Activated CD8-positive, alpha-beta memory T cell treated with anti-CD3 and anti-CD28 coated beads, Interleukin-2, amount 50 U/mL, for 48 hours (primary cell): Measurements from ENCODE around the gene GPC6.

Experiments used
- DNase-seq: peaks from one replicate; pipeline ENCODE4 v3.0.0-alpha.2; 2020

GPC6 gene

DNA sequence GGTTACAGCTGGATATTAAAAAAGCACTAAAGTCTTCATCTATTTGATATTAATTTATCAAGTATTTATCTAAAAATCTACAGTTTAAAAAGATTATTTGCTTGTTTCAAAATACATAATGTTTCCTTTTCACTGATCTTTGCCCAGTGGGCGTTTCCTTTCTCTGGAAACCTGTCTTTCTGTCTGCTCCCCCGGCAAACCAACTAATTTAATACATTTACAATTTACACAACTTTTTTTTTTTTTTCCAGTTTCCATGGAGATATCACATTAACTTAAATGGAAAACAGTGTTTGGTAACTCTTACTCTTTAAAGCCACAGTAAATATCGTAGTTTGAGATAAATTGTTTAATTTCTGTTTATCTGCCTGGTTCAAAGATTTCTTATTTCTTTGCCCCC, 5.3 kb downstream of the GPC6 start:
- no peak for DNase-seq

GRCh38 chr13:93233997-93234416, 7.4 kb downstream of the GPC6 start:
- no peak for DNase-seq

DNA sequence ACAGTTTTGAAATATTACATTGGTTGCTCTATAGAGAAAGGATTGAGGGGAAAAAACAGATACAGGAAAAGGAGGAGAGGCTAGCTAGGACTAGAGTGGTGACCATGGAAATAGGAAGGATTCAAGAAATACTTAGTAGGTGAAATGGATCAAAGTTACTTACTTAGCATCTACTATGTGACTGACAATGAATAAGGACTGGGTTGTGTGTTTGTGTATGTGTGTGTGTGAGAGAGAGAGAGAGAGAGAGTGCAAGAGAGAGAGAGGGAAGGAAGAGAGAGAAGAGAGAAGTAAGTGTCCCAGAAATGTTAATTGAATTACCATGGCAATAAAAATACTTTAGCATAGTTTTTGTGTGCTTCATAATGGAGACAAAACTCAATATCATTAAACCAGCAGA, 7.9 kb downstream of the GPC6 start:
- DNase-seq = no peak

DNA sequence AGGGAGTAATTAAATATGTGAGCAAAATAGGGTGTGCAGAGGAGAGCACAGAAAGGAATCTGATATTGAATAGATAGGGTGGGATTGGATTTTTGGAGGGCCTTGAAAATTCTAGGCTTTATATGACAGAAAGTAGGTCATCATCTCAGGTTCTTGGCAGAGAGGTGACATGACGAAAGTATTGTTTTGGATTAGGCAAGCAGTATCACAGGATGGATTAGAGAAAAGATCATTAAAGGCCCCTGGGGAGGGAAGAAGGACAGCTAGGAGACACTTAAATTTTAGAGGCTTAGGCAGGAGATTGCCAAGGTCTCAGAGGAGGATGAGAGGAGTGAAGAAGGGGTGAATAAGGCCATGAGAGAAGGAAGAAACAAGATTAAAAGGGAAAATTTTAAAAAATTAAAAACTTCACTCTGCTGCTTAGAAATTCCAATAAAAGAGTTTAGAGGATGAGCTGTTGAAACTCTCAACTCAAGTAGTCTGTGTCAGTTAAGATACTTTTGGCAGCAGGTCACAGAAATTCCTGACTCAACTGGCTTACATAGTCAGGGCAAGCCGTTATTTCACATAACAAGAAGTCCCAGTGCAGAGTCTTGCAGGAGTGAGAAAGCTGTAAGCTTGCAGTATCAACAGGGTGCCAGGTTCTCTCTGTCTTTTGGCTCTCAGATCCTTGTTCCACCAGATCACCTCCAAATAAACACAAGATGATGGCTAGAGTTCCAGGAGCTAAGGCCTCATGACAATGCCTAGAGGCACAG, 8.8 kb downstream of the GPC6 start:
- DNase-seq = no peak

- no peak for DNase-seq
Observed at GRCh38 chr13:93238711-93239110, 12.1 kb downstream of the GPC6 start.

- no peak for DNase-seq
Observed at GRCh38 chr13:93243375-93244063, 16.9 kb downstream of the GPC6 start.

DNA sequence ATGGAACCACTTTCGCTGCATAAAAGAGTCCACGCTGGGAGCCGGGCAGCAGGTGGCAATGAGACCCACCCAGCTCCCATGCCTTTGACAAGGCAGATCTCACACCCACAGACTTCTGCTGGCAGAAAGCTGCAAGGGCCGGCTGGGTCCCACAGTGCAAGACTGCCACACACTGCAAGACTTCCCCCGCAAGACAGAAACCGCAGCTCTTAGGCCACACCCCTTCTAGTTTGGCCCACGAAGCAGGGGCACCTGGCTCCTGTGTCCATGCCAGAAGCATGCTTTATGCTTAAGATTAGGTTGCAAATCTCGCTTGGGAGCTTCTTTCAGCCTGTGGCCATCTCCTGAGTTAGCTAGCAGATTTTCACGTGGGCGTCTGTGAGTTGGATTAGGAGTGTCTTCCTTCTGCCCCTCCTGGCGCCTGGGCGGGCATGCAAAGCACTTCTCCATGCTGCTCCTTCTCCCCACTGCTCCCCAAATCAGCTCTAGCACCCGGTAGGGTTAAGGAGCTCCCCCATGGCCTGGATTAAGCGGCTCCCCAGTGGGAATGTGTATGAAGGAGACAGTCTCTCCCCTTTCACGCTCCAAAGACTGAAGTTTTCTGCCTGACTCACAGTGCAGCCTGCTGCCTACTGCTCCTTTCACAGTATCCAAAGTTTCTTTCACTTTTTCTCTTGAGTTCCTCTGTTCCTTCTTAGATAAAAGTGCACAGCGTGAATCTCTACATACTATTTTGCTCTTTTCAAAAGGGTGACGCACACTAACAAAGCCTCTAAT, 17.7 kb downstream of the GPC6 start:
- no peak for DNase-seq

DNA sequence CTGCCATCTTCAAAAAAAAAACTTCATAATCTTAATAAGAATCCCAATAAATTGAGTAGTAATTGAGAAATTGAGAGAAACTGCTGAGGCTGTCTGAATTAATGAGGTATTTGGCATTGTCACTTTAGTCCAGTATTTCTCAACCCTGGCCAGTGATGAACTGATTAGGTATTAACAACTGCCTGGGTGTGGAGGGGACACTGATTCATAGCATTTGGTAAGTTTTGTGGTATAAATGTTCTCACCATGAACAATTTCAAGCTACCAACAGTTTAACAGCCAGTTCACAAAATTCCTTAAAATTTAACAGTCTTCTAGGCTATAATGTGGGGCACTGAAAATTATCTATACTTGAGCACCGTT, 18.3 kb downstream of the GPC6 start:
- DNase-seq = no peak

DNA sequence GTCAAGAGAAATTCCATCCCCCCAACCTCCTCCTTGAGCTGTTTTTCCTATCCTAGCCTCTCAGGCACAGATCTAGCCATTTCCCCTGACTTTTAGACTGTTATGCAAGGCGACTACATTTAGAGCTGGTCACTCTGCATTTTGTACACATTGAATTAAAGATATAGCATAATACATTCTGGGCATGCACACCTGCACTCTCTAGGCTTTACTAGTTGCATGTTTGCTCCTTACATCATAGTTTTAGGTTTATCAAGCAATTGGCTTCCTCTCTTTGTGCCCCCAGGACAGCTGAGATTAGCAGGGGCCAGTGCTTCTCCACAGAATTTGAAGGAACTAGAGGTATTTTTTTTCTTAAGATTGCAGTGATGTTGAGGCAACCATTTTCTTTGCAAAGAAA, 19.5 kb downstream of the GPC6 start:
- DNase-seq = no peak

GRCh38 chr13:93248627-93249047, 22.0 kb downstream of the GPC6 start:
- DNase-seq = no peak

GRCh38 chr13:93249364-93250306, 23.0 kb downstream of the GPC6 start:
- no peak for DNase-seq

DNA sequence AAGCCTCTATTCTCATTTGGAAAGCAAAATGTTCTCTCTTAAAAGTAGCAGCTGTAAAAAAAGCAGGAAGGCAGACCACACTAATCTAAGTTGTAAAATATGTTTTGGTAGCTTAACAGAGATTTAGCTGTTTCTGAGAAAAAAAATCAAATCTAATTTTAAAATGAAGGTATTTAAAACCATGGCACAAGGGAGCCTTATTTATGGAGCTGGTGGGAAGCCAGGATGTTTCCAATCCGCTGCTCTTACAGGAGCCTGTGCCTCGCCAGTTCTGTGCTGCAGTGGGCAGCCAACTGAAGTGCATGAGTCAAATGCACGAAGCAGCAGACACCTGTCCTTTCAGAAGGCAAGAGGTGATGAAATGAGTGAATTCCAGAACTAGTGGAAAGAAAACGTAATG, 28.2 kb downstream of the GPC6 start:
- DNase-seq = no peak

GRCh38 chr13:93256998-93257397, 30.4 kb downstream of the GPC6 start:
- no peak for DNase-seq

DNA sequence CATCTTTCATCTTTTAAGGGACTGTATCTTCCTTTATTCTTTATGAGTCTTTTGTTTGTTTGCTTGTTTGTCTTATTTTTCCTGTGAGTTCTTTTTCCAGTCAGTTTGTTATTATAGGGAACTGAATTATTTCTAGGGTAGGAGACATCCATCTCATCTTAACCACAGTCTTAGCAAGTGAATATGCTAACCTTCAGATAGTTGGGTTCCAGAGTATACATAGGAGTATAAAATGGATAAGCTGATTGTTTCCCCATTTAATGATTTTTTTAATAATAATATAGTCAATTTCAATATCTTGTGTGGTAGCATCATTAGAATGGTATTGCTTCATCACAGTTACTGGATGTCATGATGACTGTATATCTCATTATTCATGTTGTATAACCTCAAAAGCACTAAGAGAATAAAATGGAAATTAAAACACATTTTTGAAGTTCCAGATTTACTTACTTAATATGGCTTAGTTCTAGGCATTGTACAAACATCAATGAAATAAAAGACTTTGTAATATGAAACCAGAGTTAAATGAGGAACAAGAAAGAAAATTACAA, 33.0 kb downstream of the GPC6 start:
- DNase-seq = no peak

DNA sequence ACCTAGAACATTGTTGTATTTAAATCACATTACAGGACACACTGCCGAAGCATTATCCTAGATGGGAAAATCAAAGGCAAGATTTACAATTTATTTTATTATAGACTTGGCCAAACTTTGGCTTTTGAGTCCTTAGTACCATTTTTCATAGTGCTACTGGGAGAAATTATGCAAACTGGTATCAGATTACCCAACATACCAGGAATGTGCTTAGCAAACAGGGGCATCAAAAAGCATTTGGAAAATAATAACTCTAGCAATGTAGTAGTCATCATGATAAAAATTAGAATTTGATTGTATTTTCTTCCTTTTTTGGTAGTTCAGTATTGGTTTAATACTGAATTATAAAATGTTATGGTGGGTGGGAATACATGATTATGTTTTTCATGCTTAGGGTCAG, 34.0 kb downstream of the GPC6 start:
- no peak for DNase-seq

GRCh38 chr13:93262729-93263345, 36.2 kb downstream of the GPC6 start:
- no peak for DNase-seq

- no peak for DNase-seq
Observed at GRCh38 chr13:93264876-93265275, 38.3 kb downstream of the GPC6 start.

DNA sequence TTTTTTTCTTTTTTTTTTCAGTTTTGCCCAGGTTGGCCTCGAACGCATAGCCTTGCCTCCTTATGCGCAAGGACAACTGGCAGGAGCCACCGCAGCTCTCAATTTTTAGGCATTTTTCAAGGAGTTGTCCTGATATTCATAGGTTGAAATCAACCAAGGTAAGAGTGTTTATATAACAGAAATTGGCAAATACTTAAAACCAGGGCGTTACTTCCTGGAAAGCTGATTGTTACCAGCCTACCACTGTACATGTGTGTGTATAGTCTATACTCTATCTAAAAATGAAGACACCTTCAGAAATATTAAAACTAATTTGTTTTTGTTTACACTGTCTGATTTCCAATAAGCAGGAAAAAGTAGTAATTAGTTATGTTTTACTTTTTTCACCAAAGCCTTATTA, 39.2 kb downstream of the GPC6 start:
- no peak for DNase-seq

- no peak for DNase-seq
Observed at GRCh38 chr13:93266681-93267080, 40.1 kb downstream of the GPC6 start.

- no peak for DNase-seq
Observed at GRCh38 chr13:93268327-93269028, 41.9 kb downstream of the GPC6 start.
